HG03045 (cell line): ENCODE results near the gene CCDC50.

Source experiments
- ATAC-seq: cut with Tn5 transposase; IDR thresholded peaks from one replicate; pipeline ENCODE4 v1.9.1; 2021; ENCODE audit warnings: mild to moderate bottlenecking, moderate library complexity; ENCODE audit not compliant: unreplicated experiment

CCDC50 gene

DNA sequence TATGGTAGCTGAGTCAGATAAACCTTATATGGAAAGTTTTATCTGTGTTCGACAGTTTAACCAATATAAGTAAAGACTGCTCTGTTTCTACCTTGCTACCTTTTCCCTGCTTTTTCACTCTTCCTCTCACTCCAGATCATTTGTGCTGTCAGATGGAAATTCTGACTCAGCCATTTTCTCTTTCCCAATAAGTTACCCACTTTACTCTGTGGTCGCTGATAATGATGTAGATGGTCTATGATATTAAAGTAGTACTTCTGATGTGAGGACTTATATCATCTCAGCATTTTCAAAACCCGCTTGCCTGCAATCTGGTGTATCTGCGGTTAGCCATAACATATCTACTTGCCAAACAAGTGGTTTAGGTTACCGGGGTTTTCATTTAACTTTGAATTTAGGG lies 16.1 kb downstream of the CCDC50 start:
- ATAC-seq, result no peak

DNA sequence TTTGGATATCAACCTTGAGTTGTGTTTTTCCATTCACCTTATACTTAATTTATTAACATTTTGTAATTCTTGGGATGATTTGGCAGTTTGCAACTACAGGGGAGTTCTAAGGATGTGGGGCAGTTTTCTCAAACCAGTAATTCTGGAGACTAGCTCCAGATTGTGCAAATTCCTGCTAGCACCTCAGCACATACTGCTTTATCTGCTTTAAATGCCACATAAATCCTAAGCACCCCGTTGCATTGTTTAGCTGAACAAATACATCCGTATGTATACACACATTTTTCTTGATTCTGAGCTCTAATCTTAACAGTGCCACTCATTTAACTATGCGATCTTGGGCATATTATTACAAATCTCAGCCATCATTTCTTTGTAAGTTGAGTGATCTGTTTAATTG lies 18.0 kb downstream of the CCDC50 start:
- ATAC-seq, result no peak

DNA sequence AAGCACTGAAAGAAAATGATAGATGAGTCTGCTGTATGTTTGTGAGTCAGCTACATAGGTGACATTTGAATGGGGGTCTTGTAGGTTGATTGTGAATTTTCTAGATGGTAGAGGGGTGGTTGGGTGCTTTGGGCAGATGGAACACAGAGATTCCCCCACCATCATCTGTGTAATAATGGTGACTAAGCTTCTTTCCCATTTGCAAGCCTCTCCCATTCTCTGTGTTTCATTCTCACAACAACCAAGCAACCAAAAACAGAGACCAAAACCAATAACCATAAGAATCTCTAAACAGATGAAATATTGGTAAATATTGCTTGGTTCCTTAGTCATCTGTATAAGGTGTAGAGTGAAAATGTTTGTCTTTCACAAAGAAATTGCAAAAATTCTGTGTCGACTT lies 18.9 kb downstream of the CCDC50 start:
- peak; percentile 67 for ATAC-seq

- ATAC-seq, result no peak
Measured at GRCh38 chr3:191350396-191351090, 21.3 kb downstream of the CCDC50 start.

- no peak for ATAC-seq
Measured at GRCh38 chr3:191352014-191352413, 22.8 kb downstream of the CCDC50 start.

DNA sequence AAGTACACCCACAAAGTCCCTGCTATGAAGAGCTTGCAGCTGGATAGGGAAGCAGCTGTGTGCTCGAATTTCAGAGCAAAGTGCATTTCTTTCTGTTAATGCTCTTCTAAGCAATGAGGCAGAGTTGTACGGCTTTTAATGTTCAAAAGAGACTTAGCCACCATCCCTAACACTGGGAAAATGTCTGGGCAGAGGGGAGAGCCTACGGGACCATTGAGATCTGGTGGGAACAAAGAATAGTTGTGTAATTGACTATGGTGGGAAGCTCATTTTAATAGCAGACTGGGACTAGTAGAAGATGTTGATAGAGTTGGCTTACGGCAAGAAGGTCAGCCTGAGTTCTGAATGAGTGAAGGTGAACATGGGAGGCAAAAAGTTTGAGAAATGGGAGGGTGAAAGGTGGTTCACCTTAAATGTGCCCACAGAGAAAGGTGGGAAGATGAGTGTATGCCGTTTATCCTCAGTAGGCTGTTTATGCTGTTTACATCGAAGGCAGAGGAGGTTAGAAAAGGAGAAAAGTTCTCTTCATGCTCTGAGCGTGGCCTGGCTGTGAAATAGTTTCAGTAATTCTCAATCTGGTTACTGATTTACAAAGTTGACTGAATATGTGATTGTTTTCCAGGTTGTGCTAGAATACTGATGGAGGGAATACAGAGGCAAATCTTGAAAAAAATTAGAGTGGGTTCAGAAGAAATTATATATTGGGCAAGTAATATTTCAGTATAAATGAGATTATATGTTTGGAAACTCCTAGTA lies 24.0 kb downstream of the CCDC50 start:
- ATAC-seq, result no peak

- peak; percentile 73 for ATAC-seq
Measured at GRCh38 chr3:191355406-191355805, 26.2 kb downstream of the CCDC50 start.

DNA sequence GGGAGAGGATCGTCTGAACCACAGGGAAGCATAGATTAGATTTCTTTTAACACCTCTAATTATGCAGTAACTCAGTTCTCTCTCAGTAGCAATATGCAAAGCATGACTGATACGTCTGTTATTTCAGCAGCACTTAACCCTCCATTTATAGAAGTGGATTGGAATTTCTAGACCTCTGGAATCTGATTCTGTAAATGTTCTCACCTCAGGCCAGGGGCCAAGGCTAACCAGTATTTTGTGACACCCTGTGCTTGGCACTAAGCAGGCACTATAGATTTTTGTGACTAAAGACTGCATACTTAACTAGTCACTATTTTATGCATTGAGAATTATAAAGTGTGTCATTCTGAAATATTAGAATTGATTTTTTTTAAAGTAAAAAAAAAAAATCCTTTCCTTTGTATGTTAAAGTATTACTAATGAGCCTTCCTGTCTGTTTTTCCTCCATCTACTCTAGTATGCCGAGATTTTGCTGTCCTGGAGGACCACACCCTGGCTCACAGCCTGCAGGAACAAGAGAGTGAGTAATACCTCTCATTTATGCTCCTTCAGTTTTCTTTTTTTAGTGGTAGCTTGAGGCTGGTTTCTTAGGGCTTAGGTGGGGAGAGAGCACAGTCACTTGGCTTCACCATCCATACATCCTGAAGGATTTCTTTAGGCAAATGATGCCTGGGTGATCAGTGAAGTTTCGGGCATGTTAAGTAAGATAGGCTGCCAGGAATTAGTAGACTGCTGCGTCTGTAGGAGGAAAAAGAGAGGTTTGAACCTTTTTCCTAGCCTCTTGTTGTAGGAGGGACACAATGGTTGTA lies 27.6 kb downstream of the CCDC50 start:
- ATAC-seq, result no peak

- no peak for ATAC-seq
Measured at GRCh38 chr3:191357909-191358308, 28.7 kb downstream of the CCDC50 start.

DNA sequence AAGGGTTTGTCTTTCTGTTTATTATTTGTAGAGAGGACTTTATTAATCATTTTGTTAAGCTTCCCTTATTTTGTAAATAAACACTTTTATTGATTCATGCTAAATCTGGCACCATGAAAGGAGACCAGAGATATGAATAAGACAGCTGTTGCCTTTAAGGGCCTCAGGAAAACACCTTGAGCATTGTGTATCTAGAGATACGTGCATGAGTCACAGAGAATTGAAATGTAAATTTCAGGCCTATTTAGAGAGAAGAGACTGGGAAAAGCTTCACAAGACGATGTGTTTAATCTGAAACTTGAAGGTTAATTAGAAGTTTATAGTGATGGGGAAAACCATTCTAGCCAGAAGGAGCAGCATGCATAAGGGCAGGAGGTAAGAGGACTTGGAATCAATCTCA lies 29.7 kb downstream of the CCDC50 start:
- ATAC-seq, result peak; percentile 47

GRCh38 chr3:191360620-191361019 lies 31.4 kb downstream of the CCDC50 start:
- ATAC-seq, result no peak

DNA sequence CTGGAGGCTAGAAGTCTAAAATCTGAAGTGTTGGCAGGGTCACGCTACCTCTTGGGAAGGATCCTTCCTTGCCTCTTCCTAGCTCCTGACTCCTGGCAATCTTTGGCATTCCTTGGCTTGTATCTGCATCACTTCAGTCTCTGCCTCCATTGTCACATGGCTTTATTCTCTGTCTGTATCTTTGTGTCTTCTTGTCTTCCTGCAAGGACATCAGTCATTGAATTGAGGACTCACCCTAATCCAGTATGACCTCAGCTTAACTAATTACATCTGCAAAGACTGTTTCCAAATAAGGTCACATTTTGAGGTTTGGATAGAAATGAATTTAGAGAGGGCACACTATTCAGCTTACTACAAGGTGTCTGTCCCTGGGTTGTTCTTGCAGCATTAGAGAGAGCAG lies 32.3 kb downstream of the CCDC50 start:
- no peak for ATAC-seq

DNA sequence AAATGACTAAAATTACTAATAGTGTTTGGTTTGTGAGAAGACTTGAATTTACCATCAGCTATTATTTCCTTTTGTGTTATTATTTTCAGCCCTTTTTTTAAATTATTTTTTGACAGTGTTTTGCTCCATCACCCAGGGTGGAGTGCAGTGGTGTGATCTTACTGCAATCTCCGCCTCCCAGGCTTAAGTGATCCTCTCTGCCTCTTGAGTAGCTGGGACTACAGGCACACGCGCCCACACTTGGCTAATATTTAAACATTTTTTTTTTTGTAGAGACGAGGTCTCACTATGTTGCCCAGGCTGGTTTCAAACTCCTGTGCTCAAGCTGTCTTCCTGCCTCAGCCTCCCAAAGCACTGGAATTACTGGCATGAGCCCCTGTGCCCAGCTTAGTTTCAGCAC lies 32.8 kb downstream of the CCDC50 start:
- no peak for ATAC-seq

DNA sequence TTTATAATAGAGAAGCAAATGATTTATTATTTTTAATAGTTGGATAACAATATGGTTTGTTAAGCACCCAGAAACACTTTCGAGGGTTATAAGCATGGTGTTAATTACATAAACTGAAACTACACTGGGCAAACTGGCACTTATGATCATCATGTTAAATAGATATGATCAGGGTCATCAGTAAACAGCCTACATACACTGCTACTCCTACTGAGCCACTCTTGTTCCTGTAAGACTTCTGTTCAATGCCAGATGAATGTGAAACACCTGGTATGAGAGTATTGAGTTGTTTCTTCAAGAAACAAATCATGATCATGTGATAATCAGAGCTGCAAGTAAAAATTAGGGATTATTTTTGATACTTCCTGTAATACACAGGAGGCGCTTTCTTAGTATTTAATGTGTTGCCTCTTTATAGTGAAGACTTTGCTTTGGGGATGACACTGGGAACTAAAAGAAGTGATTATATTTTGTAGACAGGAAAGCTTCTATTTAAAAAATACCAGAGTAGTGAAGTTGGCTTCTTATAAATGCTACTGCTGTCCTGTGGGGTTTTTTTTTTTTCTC lies 33.4 kb downstream of the CCDC50 start:
- ATAC-seq, result no peak

- ATAC-seq, result no peak
Measured at GRCh38 chr3:191363221-191363620, 34.0 kb downstream of the CCDC50 start.

DNA sequence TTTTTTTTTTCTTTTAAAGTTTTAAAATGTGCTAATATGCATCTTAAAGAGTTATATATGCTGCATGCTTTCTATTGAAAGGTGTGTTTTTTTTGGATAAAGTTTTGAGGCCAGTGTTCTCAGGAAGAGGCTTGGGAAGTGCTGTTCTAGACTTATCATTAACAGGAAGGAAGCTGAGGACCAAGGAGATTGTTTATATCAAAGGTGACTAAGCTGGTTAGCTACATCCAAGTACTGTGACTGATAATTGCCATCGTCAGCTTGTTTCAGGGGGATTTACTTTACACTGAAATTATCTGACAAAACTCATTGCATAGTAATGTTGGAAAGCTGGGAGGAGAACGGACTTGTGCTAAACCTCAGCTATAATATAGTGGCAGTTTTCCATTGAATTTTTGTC lies 37.5 kb downstream of the CCDC50 start:
- no peak for ATAC-seq

GRCh38 chr3:191368755-191369615 lies 39.8 kb downstream of the CCDC50 start:
- ATAC-seq, result no peak

GRCh38 chr3:191369616-191370010 lies 40.4 kb downstream of the CCDC50 start:
- ATAC-seq, result no peak

GRCh38 chr3:191372122-191372521 lies 42.9 kb downstream of the CCDC50 start:
- ATAC-seq, result no peak

DNA sequence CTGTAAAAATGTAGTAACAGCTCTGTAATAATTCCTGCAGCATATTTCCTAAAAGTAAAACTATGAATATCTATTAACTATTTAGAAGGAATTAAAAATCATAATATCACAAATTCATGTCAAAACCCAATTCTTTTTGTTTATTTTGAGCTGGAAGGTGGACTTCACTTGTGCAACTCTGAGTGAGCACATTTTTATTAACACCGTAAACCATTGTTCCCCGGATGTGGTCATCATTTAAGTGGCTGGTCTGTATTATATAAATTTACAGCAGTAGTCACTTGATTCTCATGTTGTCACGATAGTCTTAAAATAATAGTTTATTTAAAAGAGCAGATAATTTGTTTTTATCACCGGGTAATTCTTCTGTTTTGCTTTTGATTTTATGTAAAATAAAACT lies 44.1 kb downstream of the CCDC50 start:
- ATAC-seq, result no peak
